ENCODE measurements around the gene DCUN1D2. TPM values are rescaled to one million over a fixed set of nuclear protein-coding genes. Genes with fewer than 3 reads are reported as not detected.

Gene DCUN1D2
- total RNA-seq, 4 donors from 2014 or later: 8.7 to 51.7 (median 18.3) TPM

- peaks cover 58% of the 10 kb centered on the region for H3K4me1 ChIP-seq
- H3K9me3 ChIP-seq: no peaks in the 10 kb centered on the region
- WGBS: 51% methylated on average over 8 of the region's 8 CpGs
- H3K4me3 ChIP-seq: peak overlapping the region; percentile 98
- no peak for DNase-seq (ENCODE audit: low spot score in 2 of 2)
- no peak for TF ChIP-seq EP300 (IDR thresholded peaks at IDR 0.05)
- TF ChIP-seq POLR2AphosphoS5 (IDR thresholded peaks at IDR 0.05): no peak
- no peak for TF ChIP-seq POLR2A (IDR thresholded peaks at IDR 0.05)
- TF ChIP-seq, protein P1, sequence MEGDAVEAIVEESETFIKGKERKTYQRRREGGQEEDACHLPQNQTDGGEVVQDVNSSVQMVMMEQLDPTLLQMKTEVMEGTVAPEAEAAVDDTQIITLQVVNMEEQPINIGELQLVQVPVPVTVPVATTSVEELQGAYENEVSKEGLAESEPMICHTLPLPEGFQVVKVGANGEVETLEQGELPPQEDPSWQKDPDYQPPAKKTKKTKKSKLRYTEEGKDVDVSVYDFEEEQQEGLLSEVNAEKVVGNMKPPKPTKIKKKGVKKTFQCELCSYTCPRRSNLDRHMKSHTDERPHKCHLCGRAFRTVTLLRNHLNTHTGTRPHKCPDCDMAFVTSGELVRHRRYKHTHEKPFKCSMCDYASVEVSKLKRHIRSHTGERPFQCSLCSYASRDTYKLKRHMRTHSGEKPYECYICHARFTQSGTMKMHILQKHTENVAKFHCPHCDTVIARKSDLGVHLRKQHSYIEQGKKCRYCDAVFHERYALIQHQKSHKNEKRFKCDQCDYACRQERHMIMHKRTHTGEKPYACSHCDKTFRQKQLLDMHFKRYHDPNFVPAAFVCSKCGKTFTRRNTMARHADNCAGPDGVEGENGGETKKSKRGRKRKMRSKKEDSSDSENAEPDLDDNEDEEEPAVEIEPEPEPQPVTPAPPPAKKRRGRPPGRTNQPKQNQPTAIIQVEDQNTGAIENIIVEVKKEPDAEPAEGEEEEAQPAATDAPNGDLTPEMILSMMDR (IDR thresholded peaks at IDR 0.05): no peak
- H3K27me3 ChIP-seq: no peaks in the 10 kb centered on the region
- H3K36me3 ChIP-seq: no peaks in the 10 kb centered on the region
- H3K27ac ChIP-seq: no peak overlapping the region
Measured at GRCh38 chr13:113489171-113489548, 1.4 kb downstream of the DCUN1D2 start.

DNA sequence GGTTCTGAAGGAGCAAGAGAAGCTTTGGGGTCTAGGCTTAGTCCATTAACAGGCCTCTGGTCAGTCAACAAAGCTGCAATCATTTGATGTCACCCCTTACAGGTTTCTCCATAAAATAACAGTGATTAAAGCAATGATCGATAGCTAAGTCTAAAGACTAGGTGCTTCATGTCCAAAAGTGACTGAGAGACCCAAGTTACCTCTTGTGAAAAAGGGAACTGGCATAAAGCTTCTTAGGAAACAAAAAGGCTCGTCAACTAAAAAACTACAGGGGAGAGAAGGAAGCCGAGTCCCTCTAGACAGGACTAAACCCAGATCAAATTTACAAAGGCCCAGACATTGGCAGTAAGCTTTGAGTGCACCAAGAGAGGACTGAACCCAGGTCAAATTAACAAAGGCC, 2.2 kb downstream of the DCUN1D2 start:
- Histone ChIP-seq H3K27ac (no peak overlapping the region), H3K36me3 (peaks cover 6% of the 10 kb centered on the region), H3K9me3 (no peaks in the 10 kb centered on the region), H3K27me3 (no peaks in the 10 kb centered on the region), H3K4me3 (no peak overlapping the region), H3K4me1 (peaks cover 49% of the 10 kb centered on the region)
- TF ChIP-seq POLR2A (IDR thresholded peaks at IDR 0.05) (no peak), EP300 (IDR thresholded peaks at IDR 0.05) (no peak), POLR2AphosphoS5 (IDR thresholded peaks at IDR 0.05) (no peak)
- TF ChIP-seq, protein P1 (IDR thresholded peaks at IDR 0.05): no peak
- no peak for DNase-seq (ENCODE audit: low spot score in 2 of 2)
- 91% methylated on average over 3 of the region's 3 CpGs for WGBS

GRCh38 chr13:113486698-113487097, 3.8 kb downstream of the DCUN1D2 start:
- H3K27ac ChIP-seq: no peak overlapping the region
- no peaks in the 10 kb centered on the region for H3K27me3 ChIP-seq
- no peak for DNase-seq (ENCODE audit: low spot score in 2 of 2)
- H3K4me3 ChIP-seq: no peak overlapping the region
- H3K9me3 ChIP-seq: no peaks in the 10 kb centered on the region
- TF ChIP-seq EP300 (IDR thresholded peaks at IDR 0.05): no peak
- TF ChIP-seq POLR2A (IDR thresholded peaks at IDR 0.05): no peak
- TF ChIP-seq, protein P1 (IDR thresholded peaks at IDR 0.05): no peak
- peaks cover 36% of the 10 kb centered on the region for H3K4me1 ChIP-seq
- H3K36me3 ChIP-seq: peaks cover 9% of the 10 kb centered on the region
- 53% methylated on average over 4 of the region's 4 CpGs for WGBS

GRCh38 chr13:113485545-113485944, 5.0 kb downstream of the DCUN1D2 start:
- no peak overlapping the region for H3K27ac ChIP-seq
- H3K9me3 ChIP-seq: no peaks in the 10 kb centered on the region
- H3K4me3 ChIP-seq: no peak overlapping the region
- H3K36me3 ChIP-seq: peaks cover 9% of the 10 kb centered on the region
- H3K4me1 ChIP-seq: peaks cover 30% of the 10 kb centered on the region
- no peak for TF ChIP-seq POLR2AphosphoS5 (IDR thresholded peaks at IDR 0.05)
- TF ChIP-seq EP300 (IDR thresholded peaks at IDR 0.05): no peak
- no peak for TF ChIP-seq POLR2A (IDR thresholded peaks at IDR 0.05)
- TF ChIP-seq, protein P1 (IDR thresholded peaks at IDR 0.05): no peak
- no peak for DNase-seq (ENCODE audit: low spot score in 2 of 2)
- WGBS: 89% methylated on average over 13 of the region's 13 CpGs
- H3K27me3 ChIP-seq: no peaks in the 10 kb centered on the region

- 90% methylated on average over 34 of the region's 36 CpGs for whole genome bisulfite sequencing
- peaks cover 15% of the 10 kb centered on the region for H3K36me3 ChIP-seq
- TF ChIP-seq EP300 (IDR thresholded peaks at IDR 0.05): no peak
- no peak for TF ChIP-seq POLR2A (IDR thresholded peaks at IDR 0.05)
- no peak for TF ChIP-seq POLR2AphosphoS5 (IDR thresholded peaks at IDR 0.05)
- TF ChIP-seq, protein P1 (IDR thresholded peaks at IDR 0.05): no peak
- H3K27me3 ChIP-seq: no peaks in the 10 kb centered on the region
- H3K4me1 ChIP-seq: peaks cover 15% of the 10 kb centered on the region
- no peak overlapping the region for H3K27ac ChIP-seq
- H3K9me3 ChIP-seq: no peaks in the 10 kb centered on the region
- DNase-seq (ENCODE audit: low spot score in 2 of 2): no peak
- no peak overlapping the region for H3K4me3 ChIP-seq
Measured at GRCh38 chr13:113483504-113484293, 6.8 kb downstream of the DCUN1D2 start.
